ENCODE measurements around the gene ZNF362. TPM values are rescaled to one million over a fixed set of nuclear protein-coding genes. Genes with fewer than 3 reads are reported as not detected.

ZNF362 gene
- total and polyA plus RNA-seq, 2 of the 13 experiments (the other 11 are each of a cell fraction or from before 2014, with no cell fraction given) = 8.3 to 14.2 TPM

DNA sequence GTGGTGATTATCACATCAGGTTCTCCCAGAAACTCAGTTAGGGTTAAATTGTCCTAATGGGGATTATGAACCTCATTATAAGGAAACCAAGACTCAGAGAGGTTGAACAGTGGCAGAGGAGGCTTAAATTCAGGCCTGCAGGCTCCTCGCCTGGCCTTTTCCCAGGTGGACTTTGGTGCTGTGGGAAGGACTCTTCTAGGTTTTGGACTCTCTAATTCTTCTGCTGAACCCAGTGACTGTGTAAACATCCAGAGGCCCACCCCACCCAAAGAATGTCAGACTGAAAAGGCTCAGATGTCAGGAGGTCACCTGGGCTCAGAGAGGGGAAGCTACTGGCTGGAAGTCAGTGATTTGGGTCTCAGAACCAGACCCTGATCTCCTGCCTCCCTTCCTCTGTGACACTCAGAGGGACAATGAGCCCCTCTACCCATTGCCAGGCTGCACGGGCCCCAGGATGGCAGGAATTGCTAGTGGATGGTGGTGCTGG lies 2.5 kb downstream of the ZNF362 start (continued):
- TF ChIP-seq, protein P1, sequence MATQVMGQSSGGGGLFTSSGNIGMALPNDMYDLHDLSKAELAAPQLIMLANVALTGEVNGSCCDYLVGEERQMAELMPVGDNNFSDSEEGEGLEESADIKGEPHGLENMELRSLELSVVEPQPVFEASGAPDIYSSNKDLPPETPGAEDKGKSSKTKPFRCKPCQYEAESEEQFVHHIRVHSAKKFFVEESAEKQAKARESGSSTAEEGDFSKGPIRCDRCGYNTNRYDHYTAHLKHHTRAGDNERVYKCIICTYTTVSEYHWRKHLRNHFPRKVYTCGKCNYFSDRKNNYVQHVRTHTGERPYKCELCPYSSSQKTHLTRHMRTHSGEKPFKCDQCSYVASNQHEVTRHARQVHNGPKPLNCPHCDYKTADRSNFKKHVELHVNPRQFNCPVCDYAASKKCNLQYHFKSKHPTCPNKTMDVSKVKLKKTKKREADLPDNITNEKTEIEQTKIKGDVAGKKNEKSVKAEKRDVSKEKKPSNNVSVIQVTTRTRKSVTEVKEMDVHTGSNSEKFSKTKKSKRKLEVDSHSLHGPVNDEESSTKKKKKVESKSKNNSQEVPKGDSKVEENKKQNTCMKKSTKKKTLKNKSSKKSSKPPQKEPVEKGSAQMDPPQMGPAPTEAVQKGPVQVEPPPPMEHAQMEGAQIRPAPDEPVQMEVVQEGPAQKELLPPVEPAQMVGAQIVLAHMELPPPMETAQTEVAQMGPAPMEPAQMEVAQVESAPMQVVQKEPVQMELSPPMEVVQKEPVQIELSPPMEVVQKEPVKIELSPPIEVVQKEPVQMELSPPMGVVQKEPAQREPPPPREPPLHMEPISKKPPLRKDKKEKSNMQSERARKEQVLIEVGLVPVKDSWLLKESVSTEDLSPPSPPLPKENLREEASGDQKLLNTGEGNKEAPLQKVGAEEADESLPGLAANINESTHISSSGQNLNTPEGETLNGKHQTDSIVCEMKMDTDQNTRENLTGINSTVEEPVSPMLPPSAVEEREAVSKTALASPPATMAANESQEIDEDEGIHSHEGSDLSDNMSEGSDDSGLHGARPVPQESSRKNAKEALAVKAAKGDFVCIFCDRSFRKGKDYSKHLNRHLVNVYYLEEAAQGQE (IDR thresholded peaks at IDR 0.05; ENCODE audit: borderline replicate concordance in 1 of 2, low read depth in 1 of 2, low read length in 2 of 2) = no peak
- peak; percentile 67; the same call in 1 of the 2 replicates for TF ChIP-seq ZBTB20 (CRISPR knock-in tag; IDR thresholded peaks at IDR 0.05; ENCODE audit: borderline replicate concordance, low read depth)
- TF ChIP-seq ZNF326 (CRISPR knock-in tag; IDR thresholded peaks at IDR 0.05; ENCODE audit: borderline replicate concordance) = no peak
- TF ChIP-seq, protein P2, sequence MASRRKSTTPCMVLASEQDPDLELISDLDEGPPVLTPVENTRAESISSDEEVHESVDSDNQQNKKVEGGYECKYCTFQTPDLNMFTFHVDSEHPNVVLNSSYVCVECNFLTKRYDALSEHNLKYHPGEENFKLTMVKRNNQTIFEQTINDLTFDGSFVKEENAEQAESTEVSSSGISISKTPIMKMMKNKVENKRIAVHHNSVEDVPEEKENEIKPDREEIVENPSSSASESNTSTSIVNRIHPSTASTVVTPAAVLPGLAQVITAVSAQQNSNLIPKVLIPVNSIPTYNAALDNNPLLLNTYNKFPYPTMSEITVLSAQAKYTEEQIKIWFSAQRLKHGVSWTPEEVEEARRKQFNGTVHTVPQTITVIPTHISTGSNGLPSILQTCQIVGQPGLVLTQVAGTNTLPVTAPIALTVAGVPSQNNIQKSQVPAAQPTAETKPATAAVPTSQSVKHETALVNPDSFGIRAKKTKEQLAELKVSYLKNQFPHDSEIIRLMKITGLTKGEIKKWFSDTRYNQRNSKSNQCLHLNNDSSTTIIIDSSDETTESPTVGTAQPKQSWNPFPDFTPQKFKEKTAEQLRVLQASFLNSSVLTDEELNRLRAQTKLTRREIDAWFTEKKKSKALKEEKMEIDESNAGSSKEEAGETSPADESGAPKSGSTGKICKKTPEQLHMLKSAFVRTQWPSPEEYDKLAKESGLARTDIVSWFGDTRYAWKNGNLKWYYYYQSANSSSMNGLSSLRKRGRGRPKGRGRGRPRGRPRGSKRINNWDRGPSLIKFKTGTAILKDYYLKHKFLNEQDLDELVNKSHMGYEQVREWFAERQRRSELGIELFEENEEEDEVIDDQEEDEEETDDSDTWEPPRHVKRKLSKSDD (CRISPR knock-in tag; IDR thresholded peaks at IDR 0.05; ENCODE audit: low read depth) = no peak
- TF ChIP-seq, protein P3, sequence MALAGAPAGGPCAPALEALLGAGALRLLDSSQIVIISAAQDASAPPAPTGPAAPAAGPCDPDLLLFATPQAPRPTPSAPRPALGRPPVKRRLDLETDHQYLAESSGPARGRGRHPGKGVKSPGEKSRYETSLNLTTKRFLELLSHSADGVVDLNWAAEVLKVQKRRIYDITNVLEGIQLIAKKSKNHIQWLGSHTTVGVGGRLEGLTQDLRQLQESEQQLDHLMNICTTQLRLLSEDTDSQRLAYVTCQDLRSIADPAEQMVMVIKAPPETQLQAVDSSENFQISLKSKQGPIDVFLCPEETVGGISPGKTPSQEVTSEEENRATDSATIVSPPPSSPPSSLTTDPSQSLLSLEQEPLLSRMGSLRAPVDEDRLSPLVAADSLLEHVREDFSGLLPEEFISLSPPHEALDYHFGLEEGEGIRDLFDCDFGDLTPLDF (CRISPR knock-in tag; IDR thresholded peaks at IDR 0.05) = no peak
- TF ChIP-seq SOX6 (IDR thresholded peaks at IDR 0.05) = no peak
- peak; percentile 86 for TF ChIP-seq SOX6 (CRISPR knock-in tag; IDR thresholded peaks at IDR 0.05)
- TF ChIP-seq HMG20B (CRISPR knock-in tag; conservative IDR thresholded peaks at IDR 0.05) = no peak; the same call in 1 of the 2 replicates
- peak; percentile 77; the same call in 1 of the 2 replicates for TF ChIP-seq SP5 (CRISPR knock-in tag; IDR thresholded peaks at IDR 0.05; ENCODE audit: borderline replicate concordance, low read depth)
- TF ChIP-seq ZNF567 (CRISPR knock-in tag; IDR thresholded peaks at IDR 0.05; ENCODE audit: borderline replicate concordance) = no peak
- no peak for TF ChIP-seq CENPX (CRISPR knock-in tag; IDR thresholded peaks at IDR 0.05)
- TF ChIP-seq MATR3 (CRISPR knock-in tag; IDR thresholded peaks at IDR 0.05) = no peak
- no peak for TF ChIP-seq ZNF766 (CRISPR knock-in tag; IDR thresholded peaks at IDR 0.05; ENCODE audit: borderline replicate concordance)
- no peak for TF ChIP-seq SIN3B (IDR thresholded peaks at IDR 0.05; ENCODE audit: low read length)
- no peak for TF ChIP-seq ZNF678 (CRISPR knock-in tag; IDR thresholded peaks at IDR 0.05)
- no peak for TF ChIP-seq RORA (CRISPR knock-in tag; IDR thresholded peaks at IDR 0.05)
- no peak for TF ChIP-seq NPAS2 (CRISPR knock-in tag; IDR thresholded peaks at IDR 0.05; ENCODE audit: borderline replicate concordance)
- no peak for TF ChIP-seq HES4 (CRISPR knock-in tag; IDR thresholded peaks at IDR 0.05; ENCODE audit: borderline replicate concordance)
- TF ChIP-seq SRY (CRISPR knock-in tag; IDR thresholded peaks at IDR 0.05) = no peak; the same call in 1 of the 2 replicates
- TF ChIP-seq, protein P4, sequence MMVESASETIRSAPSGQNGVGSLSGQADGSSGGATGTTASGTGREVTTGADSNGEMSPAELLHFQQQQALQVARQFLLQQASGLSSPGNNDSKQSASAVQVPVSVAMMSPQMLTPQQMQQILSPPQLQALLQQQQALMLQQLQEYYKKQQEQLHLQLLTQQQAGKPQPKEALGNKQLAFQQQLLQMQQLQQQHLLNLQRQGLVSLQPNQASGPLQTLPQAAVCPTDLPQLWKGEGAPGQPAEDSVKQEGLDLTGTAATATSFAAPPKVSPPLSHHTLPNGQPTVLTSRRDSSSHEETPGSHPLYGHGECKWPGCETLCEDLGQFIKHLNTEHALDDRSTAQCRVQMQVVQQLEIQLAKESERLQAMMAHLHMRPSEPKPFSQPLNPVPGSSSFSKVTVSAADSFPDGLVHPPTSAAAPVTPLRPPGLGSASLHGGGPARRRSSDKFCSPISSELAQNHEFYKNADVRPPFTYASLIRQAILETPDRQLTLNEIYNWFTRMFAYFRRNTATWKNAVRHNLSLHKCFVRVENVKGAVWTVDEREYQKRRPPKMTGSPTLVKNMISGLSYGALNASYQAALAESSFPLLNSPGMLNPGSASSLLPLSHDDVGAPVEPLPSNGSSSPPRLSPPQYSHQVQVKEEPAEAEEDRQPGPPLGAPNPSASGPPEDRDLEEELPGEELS (CRISPR knock-in tag; IDR thresholded peaks at IDR 0.05) = peak; percentile 75
- TF ChIP-seq ZNF598 (CRISPR knock-in tag; IDR thresholded peaks at IDR 0.05; ENCODE audit: borderline replicate concordance) = no peak

Data from HepG2 (cell line).